Mesenchymal stem cell (in vitro differentiated cells and primary cell): ENCODE data around the gene AFDN.

Source experiments
- DNase-seq: peaks from one replicate; pipeline ENCODE4 v3.0.0-alpha.2; 2013
- H2AFZ ChIP-seq: one replicate; pipeline ENCODE4 v1.6.1; 2013; ENCODE audit warnings: low read depth, mild to moderate bottlenecking, control low read depth, inconsistent platforms, low read length, moderate library complexity
- H2AK5ac ChIP-seq: 2 replicates; pipeline ENCODE4 v1.6.1; 2013; ENCODE audit warnings: low read length, moderate library complexity, mild to moderate bottlenecking, inconsistent platforms; ENCODE audit not compliant: severe bottlenecking
- H2BK120ac ChIP-seq: one replicate; pipeline ENCODE4 v1.6.1; 2013; ENCODE audit warnings: low read depth, mild to moderate bottlenecking, inconsistent platforms, low read length, moderate library complexity
- H2BK12ac ChIP-seq, 2 experiments: one replicate each; pipeline ENCODE4 v1.6.1; 2013; ENCODE audit warnings: inconsistent platforms in 2 of 2, low read length in 2 of 2, mild to moderate bottlenecking in 2 of 2, moderate library complexity in 2 of 2, control low read depth in 1 of 2
- H2BK15ac ChIP-seq: one replicate; pipeline ENCODE4 v1.6.1; 2013; ENCODE audit warnings: mild to moderate bottlenecking, low read depth, inconsistent platforms; ENCODE audit not compliant: poor library complexity, severe bottlenecking
- H2BK5ac ChIP-seq: 2 replicates; pipeline ENCODE4 v1.6.1; 2013; ENCODE audit warnings: low read depth, mild to moderate bottlenecking, low read length, control low read depth, inconsistent platforms; ENCODE audit not compliant: poor library complexity, severe bottlenecking
- H3K14ac ChIP-seq, 2 experiments: one replicate each; pipeline ENCODE4 v1.6.1; 2013; ENCODE audit warnings: inconsistent platforms in 2 of 2, low read length in 2 of 2, control low read depth in 1 of 2, mild to moderate bottlenecking in 1 of 2, moderate library complexity in 1 of 2
- H3K18ac ChIP-seq, 2 experiments: one replicate each; pipeline ENCODE4 v1.6.1; 2013; ENCODE audit warnings: inconsistent platforms in 2 of 2, low read length in 2 of 2, control low read depth in 1 of 2, low read depth in 1 of 2, mild to moderate bottlenecking in 1 of 2
- H3K23ac ChIP-seq, 2 experiments: one replicate each; pipeline ENCODE4 v1.6.1; 2013; ENCODE audit warnings: inconsistent platforms in 2 of 2, low read length in 2 of 2, mild to moderate bottlenecking in 2 of 2, moderate library complexity in 2 of 2, control low read depth in 1 of 2
- H3K27ac ChIP-seq: 2 replicates; pipeline ENCODE4 v1.5.1; 2013; ENCODE audit warnings: mild to moderate bottlenecking, moderate library complexity, low read length, control low read depth, inconsistent platforms; ENCODE audit not compliant: poor library complexity, severe bottlenecking
- H3K27me3 ChIP-seq, 2 experiments: 2 replicates each; pipeline versions ENCODE4 v1.6.1 to v1.7.0; 2013; ENCODE audit warnings: low read length in 2 of 2, mild to moderate bottlenecking in 2 of 2, moderate library complexity in 2 of 2, control low read depth in 1 of 2, inconsistent platforms in 1 of 2; ENCODE audit not compliant: control insufficient read depth in 1 of 2, insufficient read depth in 1 of 2
- H3K36me3 ChIP-seq, 2 experiments: 2 replicates each; pipeline versions ENCODE4 v1.6.1 to v1.7.0; 2013; ENCODE audit warnings: low read length in 2 of 2, control low read depth in 1 of 2, inconsistent platforms in 1 of 2, low read depth in 1 of 2, mild to moderate bottlenecking in 1 of 2; ENCODE audit not compliant: insufficient read depth in 2 of 2, control insufficient read depth in 1 of 2
- H3K4ac ChIP-seq, 2 experiments: one replicate each; pipeline ENCODE4 v1.6.1; 2013; ENCODE audit warnings: inconsistent platforms in 2 of 2, low read length in 2 of 2, mild to moderate bottlenecking in 2 of 2, moderate library complexity in 2 of 2, control low read depth in 1 of 2, low read depth in 1 of 2
- H3K4me1 ChIP-seq: 2 replicates; pipeline ENCODE4 v1.6.1; 2013; ENCODE audit warnings: low read depth, low read length, control low read depth; ENCODE audit not compliant: control insufficient read depth, insufficient read depth
- H3K4me2 ChIP-seq: 2 replicates; pipeline ENCODE4 v1.6.1; 2013; ENCODE audit warnings: low read length, mild to moderate bottlenecking, inconsistent platforms; ENCODE audit not compliant: poor library complexity, severe bottlenecking
- H3K4me3 ChIP-seq, 2 experiments: 2 replicates each; pipeline versions ENCODE4 v1.5.1 to v1.7.0; 2013; ENCODE audit warnings: low read length in 2 of 2, mild to moderate bottlenecking in 2 of 2, control low read depth in 1 of 2, low read depth in 1 of 2; ENCODE audit not compliant: insufficient read depth in 1 of 2
- H3K79me1 ChIP-seq: replicated peaks from 2 replicates; pipeline ENCODE4 v1.6.1; 2013; ENCODE audit warnings: mild to moderate bottlenecking, control low read depth, low read length, inconsistent platforms; ENCODE audit not compliant: poor library complexity, severe bottlenecking
- H3K9ac ChIP-seq: 2 replicates; pipeline ENCODE4 v1.7.0; 2013; ENCODE audit warnings: mild to moderate bottlenecking, low read length, moderate library complexity
- H3K9me3 ChIP-seq: 2 replicates; pipeline ENCODE4 v1.7.0; 2013; ENCODE audit warnings: mild to moderate bottlenecking, low read length; ENCODE audit not compliant: control insufficient read depth
- H4K8ac ChIP-seq: one replicate; pipeline ENCODE4 v1.6.1; 2013; ENCODE audit warnings: inconsistent platforms, mild to moderate bottlenecking, low read length, moderate library complexity
- H4K91ac ChIP-seq: one replicate; pipeline ENCODE4 v1.6.1; 2013; ENCODE audit warnings: mild to moderate bottlenecking, low read length, inconsistent platforms
- WGBS: methylation state at CpG from one replicate; pipeline ENCODE4 v1.1.7; 2013; ENCODE audit warnings: mixed read lengths; 5-methylcytosine and 5-hydroxymethylcytosine counted together

Gene AFDN

GRCh38 chr6:167904791-167905190, 78.1 kb downstream of the AFDN start:
- H3K79me1 ChIP-seq = peaks cover 16% of the 10 kb centered on the region
- no peak overlapping the region for H3K4me3 ChIP-seq
- peak overlapping the region; percentile 60 for H4K8ac ChIP-seq
- no peak overlapping the region for H2AFZ ChIP-seq
- no peaks in the 10 kb centered on the region for H3K9me3 ChIP-seq
- H2BK120ac ChIP-seq = no peak overlapping the region
- no peak for DNase-seq
- no peak overlapping the region for H3K9ac ChIP-seq
- no peak overlapping the region for H4K91ac ChIP-seq
- WGBS = 87% methylated on average over 5 of the region's 5 CpGs
- no peak overlapping the region for H3K18ac ChIP-seq
- H2BK15ac ChIP-seq = no peak overlapping the region
- no peak overlapping the region for H3K27ac ChIP-seq
- no peak overlapping the region for H2AK5ac ChIP-seq
- H3K4me2 ChIP-seq = no peak overlapping the region
- H3K4me1 ChIP-seq = peaks cover 3% of the 10 kb centered on the region
- H3K14ac ChIP-seq = no peak overlapping the region
- H3K23ac ChIP-seq = no peak overlapping the region
- H2BK12ac ChIP-seq = no peak overlapping the region
- H3K27me3 ChIP-seq = no peaks in the 10 kb centered on the region
- H3K4ac ChIP-seq = no peak overlapping the region
- no peak overlapping the region for H2BK5ac ChIP-seq
- H3K36me3 ChIP-seq = peaks cover 17 to 36% of the 10 kb centered on the region in 2 experiments

GRCh38 chr6:167906899-167907298, 80.2 kb downstream of the AFDN start:
- no peak overlapping the region for H3K18ac ChIP-seq
- H2BK15ac ChIP-seq = no peak overlapping the region
- H2AFZ ChIP-seq = no peak overlapping the region
- no peak overlapping the region for H4K91ac ChIP-seq
- no peak overlapping the region for H2BK120ac ChIP-seq
- no peak for DNase-seq
- H3K14ac ChIP-seq = no peak overlapping the region
- H2BK12ac ChIP-seq = no peak overlapping the region
- no peaks in the 10 kb centered on the region for H3K9me3 ChIP-seq
- H3K27me3 ChIP-seq = no peaks in the 10 kb centered on the region
- no peak overlapping the region for H3K9ac ChIP-seq
- H2AK5ac ChIP-seq = no peak overlapping the region
- H3K79me1 ChIP-seq = peaks cover 16% of the 10 kb centered on the region
- no peak overlapping the region for H3K4ac ChIP-seq
- H2BK5ac ChIP-seq = no peak overlapping the region
- 79% methylated on average over 10 of the region's 10 CpGs for WGBS
- no peak overlapping the region for H3K4me2 ChIP-seq
- H3K27ac ChIP-seq = no peak overlapping the region
- H3K36me3 ChIP-seq = peaks cover 20 to 52% of the 10 kb centered on the region in 2 experiments
- H4K8ac ChIP-seq = no peak overlapping the region
- no peak overlapping the region for H3K23ac ChIP-seq
- H3K4me3 ChIP-seq = no peak overlapping the region
- H3K4me1 ChIP-seq = peaks cover 3% of the 10 kb centered on the region

- Histone ChIP-seq H3K4me1 (peaks cover 3% of the 10 kb centered on the region), H3K9me3 (no peaks in the 10 kb centered on the region), H2BK120ac (no peak overlapping the region), H3K23ac (no peak overlapping the region), H3K79me1 (peaks cover 14% of the 10 kb centered on the region), H2BK5ac (no peak overlapping the region), H2BK15ac (no peak overlapping the region), H3K36me3 (peaks cover 19 to 46% of the 10 kb centered on the region in 2 experiments), H4K8ac (no peak overlapping the region), H3K9ac (no peak overlapping the region), H3K14ac (no peak overlapping the region), H2AFZ (no peak overlapping the region), H3K4me3 (no peak overlapping the region), H3K18ac (no peak overlapping the region), H2BK12ac (no peak overlapping the region), H3K4ac (no peak overlapping the region), H2AK5ac (no peak overlapping the region), H3K27ac (no peak overlapping the region), H4K91ac (no peak overlapping the region), H3K4me2 (no peak overlapping the region), H3K27me3 (no peaks in the 10 kb centered on the region)
- WGBS = 92% methylated on average over 5 of the region's 7 CpGs
- DNase-seq = peak; percentile 28
These were observed 81.3 kb downstream of the AFDN start for GRCh38 chr6:167907837-167908681.

GRCh38 chr6:167910007-167910406, 83.3 kb downstream of the AFDN start:
- no peak overlapping the region for H4K91ac ChIP-seq
- no peak overlapping the region for H3K18ac ChIP-seq
- no peak overlapping the region for H4K8ac ChIP-seq
- H2BK12ac ChIP-seq = no peak overlapping the region
- no peak overlapping the region for H2BK5ac ChIP-seq
- H3K79me1 ChIP-seq = peaks cover 10% of the 10 kb centered on the region
- no peak overlapping the region for H3K4me2 ChIP-seq
- no peak overlapping the region for H3K9ac ChIP-seq
- H3K27me3 ChIP-seq = no peaks in the 10 kb centered on the region
- H3K36me3 ChIP-seq = peaks cover 9 to 46% of the 10 kb centered on the region in 2 experiments
- H3K23ac ChIP-seq = no peak overlapping the region
- H3K27ac ChIP-seq = no peak overlapping the region
- H3K14ac ChIP-seq = no peak overlapping the region
- no peak overlapping the region for H3K4me3 ChIP-seq
- no peak overlapping the region for H3K4ac ChIP-seq
- H2AK5ac ChIP-seq = no peak overlapping the region
- no peak overlapping the region for H2BK120ac ChIP-seq
- H2BK15ac ChIP-seq = no peak overlapping the region
- peaks cover 2% of the 10 kb centered on the region for H3K4me1 ChIP-seq
- no peak overlapping the region for H2AFZ ChIP-seq
- no peak for DNase-seq
- H3K9me3 ChIP-seq = no peaks in the 10 kb centered on the region
